ENCODE results near the gene BAG5.

The BAG5 gene

DNA sequence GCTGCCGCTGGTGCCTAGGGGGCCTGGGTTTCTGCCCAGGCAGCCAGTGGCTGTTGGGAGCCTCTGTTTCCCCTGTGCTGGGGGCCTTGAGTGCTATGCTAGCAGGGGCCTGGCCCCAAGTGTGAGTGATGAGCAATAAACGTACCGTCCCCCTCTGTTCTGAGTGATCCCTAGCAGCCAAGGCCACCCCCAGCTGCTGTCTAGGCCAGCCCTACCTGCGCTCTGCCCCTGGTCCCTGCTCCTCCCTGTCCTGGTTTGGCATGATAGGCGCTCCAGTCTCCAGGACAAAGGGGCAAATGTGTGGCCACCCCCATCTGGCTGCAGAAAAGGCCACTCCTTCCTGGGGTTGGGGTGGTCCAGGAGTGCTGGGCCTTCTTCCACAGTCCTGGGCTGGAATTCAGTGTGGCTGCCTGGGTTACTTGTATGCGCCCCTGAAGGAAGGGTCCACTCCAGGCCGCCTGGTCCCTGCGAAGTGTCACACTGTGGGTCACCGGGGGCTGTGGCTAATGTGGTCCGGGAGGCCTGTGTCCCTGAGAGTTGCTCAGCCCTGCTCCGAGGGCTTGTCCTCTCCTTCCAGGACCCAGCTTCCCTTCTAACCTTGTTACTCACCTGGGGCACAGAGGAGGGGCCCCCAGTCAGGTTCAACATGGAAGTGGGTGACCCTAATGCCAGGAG is 26.4 kb downstream of the BAG5 start:
- H3K4me3 ChIP-seq (ENCODE audit: low read depth, low read length), result no peak overlapping the region
- DNase-seq (ENCODE audit: low read depth), result no peak
- TF ChIP-seq, protein P1, sequence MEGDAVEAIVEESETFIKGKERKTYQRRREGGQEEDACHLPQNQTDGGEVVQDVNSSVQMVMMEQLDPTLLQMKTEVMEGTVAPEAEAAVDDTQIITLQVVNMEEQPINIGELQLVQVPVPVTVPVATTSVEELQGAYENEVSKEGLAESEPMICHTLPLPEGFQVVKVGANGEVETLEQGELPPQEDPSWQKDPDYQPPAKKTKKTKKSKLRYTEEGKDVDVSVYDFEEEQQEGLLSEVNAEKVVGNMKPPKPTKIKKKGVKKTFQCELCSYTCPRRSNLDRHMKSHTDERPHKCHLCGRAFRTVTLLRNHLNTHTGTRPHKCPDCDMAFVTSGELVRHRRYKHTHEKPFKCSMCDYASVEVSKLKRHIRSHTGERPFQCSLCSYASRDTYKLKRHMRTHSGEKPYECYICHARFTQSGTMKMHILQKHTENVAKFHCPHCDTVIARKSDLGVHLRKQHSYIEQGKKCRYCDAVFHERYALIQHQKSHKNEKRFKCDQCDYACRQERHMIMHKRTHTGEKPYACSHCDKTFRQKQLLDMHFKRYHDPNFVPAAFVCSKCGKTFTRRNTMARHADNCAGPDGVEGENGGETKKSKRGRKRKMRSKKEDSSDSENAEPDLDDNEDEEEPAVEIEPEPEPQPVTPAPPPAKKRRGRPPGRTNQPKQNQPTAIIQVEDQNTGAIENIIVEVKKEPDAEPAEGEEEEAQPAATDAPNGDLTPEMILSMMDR (IDR thresholded peaks at IDR 0.05; ENCODE audit: low read depth, low read length, missing control alignments), result no peak
- in situ Hi-C loops (cut with HindIII; ENCODE audit: low sequenced_read_pairs), result no loop called here

DNA sequence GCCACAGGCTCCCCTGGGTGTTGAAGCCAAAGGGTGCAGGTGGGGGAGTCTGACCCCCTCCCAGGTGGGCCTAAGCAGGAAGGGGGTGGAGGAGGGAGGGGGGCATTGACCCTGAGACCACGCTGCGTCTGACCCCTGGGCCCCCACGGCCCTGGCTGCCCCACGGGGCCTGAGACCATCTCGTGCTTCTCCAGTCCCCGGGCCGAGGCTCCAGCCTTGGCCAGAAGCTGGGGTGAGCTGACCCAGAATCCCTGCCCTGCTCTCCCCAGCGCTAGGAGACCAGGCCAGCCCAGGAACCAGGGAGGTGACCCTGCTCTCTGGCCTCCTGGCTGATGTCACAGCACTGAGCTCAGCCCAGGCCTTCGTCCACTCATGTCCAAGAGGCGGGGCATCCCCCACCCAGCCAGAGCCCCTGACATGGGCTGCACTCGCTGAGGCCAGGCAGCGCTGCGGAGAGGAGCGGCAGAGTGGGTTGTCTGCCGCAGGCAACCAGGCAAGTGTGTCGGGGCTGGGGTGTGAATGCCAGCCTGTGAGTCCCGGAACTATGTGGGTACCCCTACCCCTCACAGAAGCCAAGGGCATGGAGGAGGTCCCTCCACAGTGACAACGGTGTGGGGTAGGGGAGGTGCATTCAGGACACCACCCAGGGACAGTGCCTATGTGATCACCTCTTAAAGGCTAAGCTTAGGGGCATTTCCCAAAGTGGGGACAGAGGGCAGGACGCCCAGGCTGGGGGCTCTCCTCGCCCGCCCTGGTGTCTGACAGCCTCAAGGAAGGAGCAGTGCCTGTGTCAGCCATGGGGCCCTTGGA is 27.2 kb downstream of the BAG5 start:
- no peak overlapping the region for H3K4me3 ChIP-seq (ENCODE audit: low read depth, low read length)
- in situ Hi-C loops (cut with HindIII; ENCODE audit: low sequenced_read_pairs), result no loop called here
- TF ChIP-seq, protein P1 (IDR thresholded peaks at IDR 0.05; ENCODE audit: low read depth, low read length, missing control alignments), result no peak

GRCh38 chr14:103534576-103535061 is 27.8 kb downstream of the BAG5 start:
- in situ Hi-C loops (cut with HindIII; ENCODE audit: low sequenced_read_pairs), result no loop called here
- no peak overlapping the region for H3K4me3 ChIP-seq (ENCODE audit: low read depth, low read length)

More for the DNA sequence above, 27.2 kb downstream of the BAG5 start:
- no peak for DNase-seq (ENCODE audit: low read depth)

GRCh38 chr14:103533999-103534575 is 28.4 kb downstream of the BAG5 start:
- TF ChIP-seq, protein P1 (IDR thresholded peaks at IDR 0.05; ENCODE audit: low read depth, low read length, missing control alignments), result no peak
- in situ Hi-C loops (cut with HindIII; ENCODE audit: low sequenced_read_pairs), result no loop called here
- H3K4me3 ChIP-seq (ENCODE audit: low read depth, low read length), result no peak overlapping the region
- no peak for DNase-seq (ENCODE audit: low read depth)

More at GRCh38 chr14:103534576-103535061, 27.8 kb downstream of the BAG5 start:
- TF ChIP-seq, protein P1 (IDR thresholded peaks at IDR 0.05; ENCODE audit: low read depth, low read length, missing control alignments), result no peak
- no peak for DNase-seq (ENCODE audit: low read depth)

GRCh38 chr14:103533137-103533998 is 29.1 kb downstream of the BAG5 start:
- in situ Hi-C loops (cut with HindIII; ENCODE audit: low sequenced_read_pairs), result no loop called here
- no peak overlapping the region for H3K4me3 ChIP-seq (ENCODE audit: low read depth, low read length)
- no peak for DNase-seq (ENCODE audit: low read depth)
- TF ChIP-seq, protein P1 (IDR thresholded peaks at IDR 0.05; ENCODE audit: low read depth, low read length, missing control alignments), result no peak
